Islet precursor cell (in vitro differentiated cells): ENCODE results near the gene MYL7.

Experiments
- DNase-seq: peaks from one replicate; pipeline ENCODE4 v3.0.0-alpha.2; 2018

Gene MYL7

GRCh38 chr7:44167920-44168319 is 26.8 kb upstream of the MYL7 start:
- DNase-seq: no peak

- peak; percentile 96 for DNase-seq
Observed at GRCh38 chr7:44163591-44163990, 22.5 kb upstream of the MYL7 start.

DNA sequence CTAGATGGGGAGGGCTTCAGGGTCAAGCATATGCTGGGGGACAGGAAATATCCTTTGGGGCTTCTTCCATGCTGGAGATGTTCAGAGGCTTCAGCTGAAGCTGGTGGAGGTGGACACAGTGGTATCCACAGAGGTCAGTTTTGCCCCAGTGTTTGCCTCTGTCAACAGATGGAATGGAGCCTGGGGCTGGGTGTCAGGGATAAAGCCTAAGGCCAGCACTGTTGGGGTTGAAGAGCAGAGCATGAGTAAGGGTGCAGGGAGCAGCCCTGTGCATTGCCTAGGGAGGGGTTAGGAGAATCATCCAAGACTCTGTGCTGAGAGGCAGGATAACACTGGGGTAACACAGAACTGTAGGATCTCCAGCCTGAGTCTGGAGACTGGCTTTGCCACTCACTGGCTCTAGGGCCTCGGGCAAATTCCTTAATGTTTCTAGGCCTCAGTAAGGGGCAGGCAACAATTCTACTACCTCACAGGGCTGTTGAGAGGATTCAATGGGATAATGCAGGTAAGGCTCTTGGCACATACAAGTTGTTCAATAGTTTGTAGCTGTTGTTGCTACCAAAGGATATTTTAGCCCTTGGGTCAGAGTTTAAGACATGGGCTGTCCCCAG is 21.8 kb upstream of the MYL7 start:
- DNase-seq: peak; percentile 84

- peak; percentile 38 for DNase-seq
Observed at GRCh38 chr7:44162179-44162578, 21.0 kb upstream of the MYL7 start.

DNA sequence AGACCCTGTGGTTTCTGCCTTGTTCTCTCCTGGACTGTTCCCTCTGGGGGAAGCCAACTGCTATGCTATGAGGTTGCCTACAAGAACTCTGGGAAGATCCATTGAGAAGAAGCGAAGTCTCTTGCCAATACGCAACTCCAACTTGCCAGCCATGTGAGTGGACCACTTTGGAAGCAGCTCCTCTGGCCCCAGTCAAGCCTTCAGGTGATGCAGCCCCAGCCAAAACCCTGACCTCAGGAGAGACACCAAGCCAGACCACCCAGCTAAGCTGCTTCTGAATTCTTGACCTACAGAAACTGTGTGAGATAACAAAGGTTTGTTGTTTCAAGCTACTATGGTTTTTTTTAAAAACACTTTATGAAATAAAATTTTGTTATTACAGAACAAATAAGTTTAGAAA is 20.2 kb upstream of the MYL7 start:
- peak; percentile 30 for DNase-seq

- peak; percentile 30 for DNase-seq
Observed at GRCh38 chr7:44159824-44160630, 18.9 kb upstream of the MYL7 start.

GRCh38 chr7:44158873-44159631 is 17.9 kb upstream of the MYL7 start:
- peak; percentile 23 for DNase-seq

DNA sequence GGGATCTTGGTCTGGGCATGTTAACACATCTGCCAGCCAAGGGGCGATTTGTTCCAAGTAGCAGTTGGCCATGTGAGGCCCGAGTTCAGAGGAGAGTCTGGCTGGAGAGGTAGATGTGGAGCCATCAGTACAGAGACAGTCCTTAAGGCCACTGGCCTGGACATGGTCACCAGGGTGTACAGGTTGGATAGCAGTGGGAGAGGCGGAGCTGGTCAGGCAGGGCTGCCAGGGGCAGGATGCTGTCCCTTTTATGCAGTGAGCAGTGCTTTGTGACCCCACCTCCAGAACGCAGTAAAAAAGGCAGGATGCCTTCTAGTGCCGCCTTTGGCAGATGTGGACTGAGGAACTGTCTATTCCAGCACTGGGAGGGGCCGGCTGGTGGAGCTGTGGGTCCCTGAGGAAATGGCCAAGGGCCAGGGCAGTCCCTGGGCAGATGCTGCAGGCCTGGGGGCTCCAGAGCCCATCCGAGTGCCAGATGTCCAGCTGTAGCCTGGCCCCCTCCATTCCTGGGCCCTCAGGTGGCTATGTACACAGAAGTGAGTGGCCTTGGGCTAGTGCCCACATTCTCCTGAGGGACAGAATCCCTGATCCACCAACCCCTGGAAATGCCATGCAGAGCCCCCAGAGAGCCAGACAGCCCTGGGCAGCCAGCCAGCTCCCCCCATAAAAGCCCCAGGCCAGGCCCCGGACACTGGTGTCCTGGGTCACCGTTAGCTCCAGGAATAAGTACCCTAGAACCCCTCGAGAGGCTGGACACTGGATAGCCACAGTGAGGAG is 17.2 kb upstream of the MYL7 start:
- DNase-seq: peak; percentile 51

- peak; percentile 53 for DNase-seq
Observed at GRCh38 chr7:44157116-44158080, 16.3 kb upstream of the MYL7 start.

DNA sequence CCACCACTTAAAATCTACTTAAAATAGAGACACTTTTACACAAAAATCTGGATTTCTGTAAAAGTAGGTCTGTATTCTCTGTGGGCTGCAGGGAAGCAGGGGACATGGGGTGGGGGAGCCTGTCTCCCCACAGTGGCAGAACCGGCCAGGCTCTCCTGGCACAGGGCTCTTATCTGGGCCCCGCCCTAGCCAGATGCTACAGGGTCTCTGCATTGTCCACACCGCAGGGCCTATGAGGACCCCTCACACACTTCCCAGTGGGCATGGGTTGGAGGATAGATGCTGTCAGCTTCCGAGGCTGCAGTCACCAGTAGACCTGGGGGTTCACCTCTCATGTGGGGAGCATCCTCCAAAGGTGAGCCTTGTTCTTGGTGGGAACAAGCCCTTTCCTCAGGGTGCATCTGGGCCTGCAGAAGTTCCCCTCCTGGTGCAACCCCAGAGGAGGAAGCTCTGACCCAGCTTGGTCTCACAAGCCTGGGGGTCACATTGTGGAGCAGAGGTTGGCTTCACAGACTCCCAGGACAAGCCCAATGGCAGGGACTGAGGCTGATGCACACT is 15.4 kb upstream of the MYL7 start:
- DNase-seq: peak; percentile 29

DNA sequence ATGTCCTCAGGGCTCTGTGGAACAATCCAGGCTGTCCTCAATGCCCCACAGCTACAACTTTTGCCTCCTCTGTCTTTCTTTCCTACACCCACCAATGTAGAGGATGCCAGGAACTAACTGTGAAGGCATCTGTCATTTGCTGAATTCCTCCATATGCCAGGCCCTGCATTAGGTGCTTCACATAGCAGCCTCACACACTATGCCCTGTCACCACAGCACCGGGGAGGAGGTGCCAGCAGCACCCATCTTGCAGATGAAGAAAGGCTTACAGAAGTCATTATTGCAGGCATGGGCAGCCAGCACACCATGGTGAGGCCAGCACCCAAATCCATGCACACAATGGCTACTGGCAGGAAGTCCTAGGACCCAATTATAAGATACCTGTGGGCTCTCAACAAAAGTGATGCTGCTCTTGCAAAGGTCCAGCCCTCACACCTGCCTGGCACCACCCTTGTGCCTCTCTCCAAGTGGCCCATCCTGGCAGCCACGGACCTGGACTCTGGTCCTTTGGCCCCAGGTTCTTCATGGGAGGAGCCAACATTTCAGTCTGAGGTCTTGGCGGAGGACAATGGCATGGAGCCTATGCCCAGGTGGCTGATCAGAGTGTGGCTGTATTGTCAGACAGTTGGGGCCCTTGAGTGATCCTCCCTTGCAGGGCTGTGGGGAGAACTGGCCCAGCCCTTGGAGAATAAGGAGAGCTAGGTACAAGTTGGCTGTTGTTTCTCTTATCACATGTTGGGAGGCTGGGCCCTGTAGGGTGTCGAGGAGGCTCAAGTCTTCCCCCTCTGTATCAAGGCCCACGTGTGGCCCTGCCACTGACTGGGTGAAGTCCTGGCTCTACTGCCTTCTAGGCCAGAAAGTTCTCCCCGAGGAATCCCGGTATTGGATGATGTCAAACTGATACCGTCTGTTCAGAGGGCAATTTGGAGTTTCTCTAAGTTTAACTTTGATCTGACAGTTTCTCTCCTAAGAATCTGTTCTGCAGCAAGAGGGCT is 14.4 kb upstream of the MYL7 start:
- peak; percentile 45 for DNase-seq

GRCh38 chr7:44154703-44155102 is 13.6 kb upstream of the MYL7 start:
- peak; percentile 72 for DNase-seq

DNA sequence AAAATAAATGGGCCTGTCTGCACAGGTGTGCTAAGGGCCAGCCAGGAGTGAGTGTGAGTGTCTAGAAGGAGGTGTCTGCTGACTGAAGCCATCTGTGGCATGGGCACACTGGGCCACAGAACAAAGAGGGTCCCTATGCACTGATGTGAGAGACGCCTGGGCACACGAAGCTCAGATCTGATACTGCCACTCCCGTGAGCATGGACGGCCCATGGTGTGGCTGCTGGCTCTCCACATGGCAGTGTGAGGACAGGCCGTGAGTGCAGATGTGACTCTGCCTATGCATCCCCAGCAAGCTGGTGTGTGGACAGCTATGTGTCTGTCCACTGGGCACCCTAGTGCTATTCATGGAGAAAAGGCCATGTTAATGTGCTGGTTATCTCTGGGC is 12.8 kb upstream of the MYL7 start:
- peak; percentile 30 for DNase-seq

DNA sequence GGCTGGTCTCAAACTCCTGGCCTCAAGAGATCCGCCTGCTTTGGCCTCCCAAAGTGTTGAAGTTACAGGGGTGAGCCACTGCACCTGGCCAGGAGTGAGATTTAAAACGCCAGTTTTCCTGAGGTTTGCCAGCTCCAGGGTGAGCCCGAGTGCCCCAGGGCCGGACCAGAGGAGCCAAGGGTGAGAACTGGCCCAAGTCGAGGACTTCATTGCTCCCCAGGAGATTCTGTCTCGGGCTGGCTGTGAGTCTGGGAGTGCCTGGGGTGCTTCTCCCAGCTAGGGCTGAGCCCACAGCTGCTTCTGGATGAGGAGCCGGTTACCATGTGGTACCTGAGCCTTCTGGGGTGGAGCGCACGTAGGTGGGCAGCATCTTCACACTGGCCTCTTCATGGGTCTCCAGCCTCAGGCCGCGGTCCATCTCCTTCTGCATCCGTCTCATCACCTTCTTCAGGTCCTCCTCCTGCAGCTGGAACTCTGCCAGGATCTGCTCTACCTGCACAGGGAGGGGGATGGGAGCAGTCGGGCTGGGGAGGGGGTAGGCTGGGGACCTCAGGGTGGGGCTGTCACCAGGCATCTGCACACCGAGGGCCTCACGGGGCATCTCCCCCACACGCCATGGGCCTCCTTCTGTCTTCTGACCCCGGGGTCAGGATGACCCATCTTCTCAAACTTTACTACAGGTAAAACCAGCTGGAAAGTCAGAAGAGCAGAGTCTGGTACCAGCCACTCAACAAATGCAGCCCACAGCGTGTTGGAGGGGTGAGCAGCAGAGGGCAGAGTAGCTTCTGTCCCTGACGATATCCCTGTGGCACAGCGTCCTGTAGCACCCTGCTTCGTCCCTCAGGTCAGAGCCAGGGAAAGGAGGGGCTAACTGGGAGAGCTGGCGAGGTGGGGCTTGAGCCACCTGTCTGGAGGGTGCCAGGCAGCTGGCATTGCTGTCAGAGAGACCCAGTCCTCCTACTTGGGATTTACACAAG is 12.1 kb upstream of the MYL7 start:
- peak; percentile 47 for DNase-seq

GRCh38 chr7:44151956-44152355 is 10.8 kb upstream of the MYL7 start:
- peak; percentile 38 for DNase-seq

DNA sequence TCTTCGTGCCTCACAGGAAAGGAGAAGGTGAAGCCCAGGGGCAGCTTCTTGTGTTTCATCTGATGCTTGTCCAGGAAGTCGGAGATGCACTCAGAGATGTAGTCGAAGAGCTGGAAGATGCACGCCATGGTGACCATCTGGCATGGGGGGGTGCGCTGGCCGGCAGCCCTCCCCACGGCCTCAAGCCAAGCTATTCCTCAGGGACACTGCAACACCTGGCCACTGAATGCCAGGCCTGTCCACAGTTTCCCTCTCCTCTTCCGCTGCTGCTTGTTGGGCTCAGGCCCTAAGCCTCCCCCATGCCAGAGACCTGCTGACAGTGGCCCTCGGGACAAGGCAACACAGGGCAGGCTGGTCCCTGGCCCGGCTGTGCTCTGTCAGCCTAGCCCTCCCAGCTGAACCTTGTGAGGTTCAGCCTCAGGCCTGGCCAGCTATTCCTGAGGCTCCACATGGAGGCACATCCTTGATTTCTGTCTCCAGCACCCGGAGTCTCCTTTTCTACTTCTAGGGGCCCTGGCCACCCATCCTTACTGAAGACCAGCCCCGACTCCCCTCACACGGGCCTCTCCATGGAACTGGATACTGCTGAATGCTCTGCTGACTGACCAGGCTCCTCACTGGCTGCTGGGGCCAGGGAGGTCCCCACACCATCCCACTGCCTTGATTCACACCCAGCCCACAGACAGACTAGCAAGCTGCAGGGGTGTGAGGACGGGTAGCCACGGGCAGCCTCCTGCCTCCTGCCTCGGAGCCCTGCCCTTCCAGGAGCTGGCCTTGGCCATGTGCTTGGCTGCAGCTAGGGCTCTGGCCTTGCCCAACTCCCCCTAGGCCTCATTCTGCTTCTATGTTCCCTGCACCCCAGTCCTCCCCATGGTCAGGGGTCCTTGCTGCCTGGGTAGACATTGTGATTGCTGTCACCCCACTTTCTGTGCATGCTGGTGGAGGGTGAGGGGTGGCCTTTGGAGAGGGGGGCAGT is 10.1 kb upstream of the MYL7 start:
- DNase-seq: no peak

DNA sequence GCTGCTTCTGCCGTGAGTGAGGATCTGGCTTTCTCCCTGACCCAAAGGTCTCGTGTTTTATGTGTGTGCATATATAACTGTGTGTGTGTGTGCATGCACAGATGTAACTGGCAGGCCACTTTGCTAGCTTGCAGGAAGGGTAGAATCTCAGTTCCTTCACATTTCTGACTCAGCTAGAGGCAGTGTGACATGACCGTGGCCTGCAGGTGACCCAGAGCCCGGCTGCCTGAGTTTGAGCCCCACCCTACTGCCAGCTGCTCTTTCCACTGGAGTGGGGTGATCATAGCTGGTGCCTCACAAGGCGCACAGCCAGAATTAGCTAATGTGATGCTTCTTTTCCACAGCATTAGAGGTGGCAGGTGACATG is 9.3 kb upstream of the MYL7 start:
- peak; percentile 40 for DNase-seq
